Natural killer cell (primary cell): ENCODE data around the gene ING5. TPM values are rescaled to one million over a fixed set of nuclear protein-coding genes. Genes with fewer than 3 reads are reported as not detected.
"Not testable (repeated sequence)": the region's sequence is repeated elsewhere in the genome, so short reads cannot be mapped to it uniquely, and the experiment has no call there.

Source experiments
- ATAC-seq, 3 donors: fragments of 150-1000 bp in 2 of 3; fragments of 200-7000 bp in 1 of 3; cut with Tn5 transposase; 1 replicate in 1 of 3; 2 replicates in 2 of 3; pipeline ENCODE4 v1.10.0; 2021; ENCODE audit warnings: mild to moderate bottlenecking in 2 of 3, moderate library complexity in 2 of 3
- DNase-seq, 2 donors: peaks; one replicate each; pipeline versions ENCODE4 v3.0.0 to v3.0.0-alpha.2; 2013 to 2021; ENCODE audit warnings: mixed read lengths in 1 of 2
- H3K27ac ChIP-seq: one replicate; pipeline ENCODE4 v1.5.1; 2013; ENCODE audit warnings: mild to moderate bottlenecking, low read length
- H3K27me3 ChIP-seq: one replicate; pipeline ENCODE4 v1.6.1; 2013; ENCODE audit warnings: low read length; ENCODE audit not compliant: control insufficient read depth, insufficient read depth
- H3K36me3 ChIP-seq: one replicate; pipeline ENCODE4 v1.6.1; 2013; ENCODE audit warnings: low read length; ENCODE audit not compliant: control insufficient read depth, insufficient read depth
- H3K4me1 ChIP-seq: one replicate; pipeline ENCODE4 v1.6.1; 2013; ENCODE audit warnings: low read length; ENCODE audit not compliant: control insufficient read depth, insufficient read depth
- H3K4me3 ChIP-seq: one replicate; pipeline ENCODE4 v1.5.1; 2013; ENCODE audit warnings: low read length
- H3K9me3 ChIP-seq: one replicate; pipeline ENCODE4 v1.6.1; 2013; ENCODE audit warnings: low read length; ENCODE audit not compliant: control insufficient read depth, insufficient read depth
- H3K27ac Mint-ChIP-seq, 2 donors: one replicate each; pipeline ENCODE4 v1.8.0; 2022; ENCODE audit warnings: mild to moderate bottlenecking in 2 of 2, mixed read lengths in 2 of 2, moderate library complexity in 1 of 2
- H3K27me3 Mint-ChIP-seq, 2 donors: one replicate each; pipeline ENCODE4 v1.8.0; 2022; ENCODE audit warnings: low read depth in 2 of 2, mixed read lengths in 2 of 2
- H3K36me3 Mint-ChIP-seq: one replicate; pipeline ENCODE4 v1.8.0; 2022; ENCODE audit warnings: mixed read lengths
- H3K4me1 Mint-ChIP-seq, 2 donors: one replicate each; pipeline ENCODE4 v1.8.0; 2022; ENCODE audit warnings: mixed read lengths in 2 of 2
- H3K4me3 Mint-ChIP-seq: one replicate; pipeline ENCODE4 v1.8.0; 2022; ENCODE audit warnings: mild to moderate bottlenecking, moderate library complexity, mixed read lengths
- H3K9me3 Mint-ChIP-seq, 2 donors: one replicate each; pipeline ENCODE4 v1.8.0; 2022; ENCODE audit warnings: mixed read lengths in 2 of 2
- whole genome bisulfite sequencing: methylation state at CpG from one replicate; pipeline ENCODE4 v1.1.7; 2013; ENCODE audit warnings: missing lambda C conversion rate; ENCODE audit not compliant: insufficient coverage; 5-methylcytosine and 5-hydroxymethylcytosine counted together
- intact Hi-C: fragments of 100-400 bp; cut with micrococcal nuclease; formaldehyde crosslinking; loops from one replicate; pipeline ENCODE4 v1.14.2; 2022
- total RNA-seq, 4 donors: library from RNA; stranded (reverse); fragments of 120-200 nt in 1 of 4; gene quantifications; one replicate each; pipeline versions ENCODE4 v1.2.3 to v1.2.4, GENCODE V29; 2013 to 2022
- TF ChIP-seq, protein P1 (sequence below): fragments of 200-600 bp; IDR thresholded peaks from one replicate; pipeline ENCODE4 v1.8.0; 2022; ENCODE audit warnings: antibody characterized with exemption

Gene ING5
- total RNA-seq, 3 donors from 2014 or later (not counting 1 experiment from before 2014, with no cell fraction given) = 25.6 to 40.9 (median 34.7) TPM

- H3K36me3 Mint-ChIP-seq, H3K27ac ChIP-seq, H3K27me3 Mint-ChIP-seq, H3K36me3 ChIP-seq, H3K9me3 Mint-ChIP-seq, H3K4me3 ChIP-seq, H3K9me3 ChIP-seq, intact Hi-C loops, ATAC-seq, H3K27me3 ChIP-seq: not testable (repeated sequence)
- TF ChIP-seq, protein P1, sequence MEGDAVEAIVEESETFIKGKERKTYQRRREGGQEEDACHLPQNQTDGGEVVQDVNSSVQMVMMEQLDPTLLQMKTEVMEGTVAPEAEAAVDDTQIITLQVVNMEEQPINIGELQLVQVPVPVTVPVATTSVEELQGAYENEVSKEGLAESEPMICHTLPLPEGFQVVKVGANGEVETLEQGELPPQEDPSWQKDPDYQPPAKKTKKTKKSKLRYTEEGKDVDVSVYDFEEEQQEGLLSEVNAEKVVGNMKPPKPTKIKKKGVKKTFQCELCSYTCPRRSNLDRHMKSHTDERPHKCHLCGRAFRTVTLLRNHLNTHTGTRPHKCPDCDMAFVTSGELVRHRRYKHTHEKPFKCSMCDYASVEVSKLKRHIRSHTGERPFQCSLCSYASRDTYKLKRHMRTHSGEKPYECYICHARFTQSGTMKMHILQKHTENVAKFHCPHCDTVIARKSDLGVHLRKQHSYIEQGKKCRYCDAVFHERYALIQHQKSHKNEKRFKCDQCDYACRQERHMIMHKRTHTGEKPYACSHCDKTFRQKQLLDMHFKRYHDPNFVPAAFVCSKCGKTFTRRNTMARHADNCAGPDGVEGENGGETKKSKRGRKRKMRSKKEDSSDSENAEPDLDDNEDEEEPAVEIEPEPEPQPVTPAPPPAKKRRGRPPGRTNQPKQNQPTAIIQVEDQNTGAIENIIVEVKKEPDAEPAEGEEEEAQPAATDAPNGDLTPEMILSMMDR = peak; percentile 57
- peak overlapping the region; percentile 48 to 65 for H3K27ac Mint-ChIP-seq
- peak; percentile 57 to 70 for DNase-seq
- 42% methylated on average over 24 of the region's 26 CpGs for WGBS
- peak overlapping the region; percentile 60 for H3K4me3 Mint-ChIP-seq
- peaks cover 19 to 27% of the 10 kb centered on the region in 2 donors for H3K4me1 Mint-ChIP-seq
- peaks cover 31% of the 10 kb centered on the region for H3K4me1 ChIP-seq
Observed at GRCh38 chr2:241732513-241733186, 30.8 kb downstream of the ING5 start.

- intact Hi-C loops = loop anchor here (1.0 kb wide), 1 partner anchor 31 kb away; the partner anchor contains the start of gene ING5
- H3K27ac ChIP-seq = peak overlapping the region; percentile 73
- peaks cover 31% of the 10 kb centered on the region for H3K4me1 ChIP-seq
- Mint-ChIP-seq H3K4me3 (peak overlapping the region; percentile 77), H3K27ac (peak overlapping the region; percentile 48 to 65), H3K27me3 (no peaks in the 10 kb centered on the region), H3K4me1 (peaks cover 19 to 27% of the 10 kb centered on the region in 2 donors), H3K9me3 (no peaks in the 10 kb centered on the region), H3K36me3 (no peaks in the 10 kb centered on the region)
- ATAC-seq (no peak), DNase-seq (no peak)
- H3K9me3 ChIP-seq = no peaks in the 10 kb centered on the region
- peak overlapping the region; percentile 31 for H3K4me3 ChIP-seq
- H3K36me3 ChIP-seq = no peaks in the 10 kb centered on the region
- 88% methylated on average over 21 of the region's 23 CpGs for WGBS
- no peaks in the 10 kb centered on the region for H3K27me3 ChIP-seq
- TF ChIP-seq, protein P1 = no peak
Observed at GRCh38 chr2:241733391-241734207, 31.8 kb downstream of the ING5 start.

DNA sequence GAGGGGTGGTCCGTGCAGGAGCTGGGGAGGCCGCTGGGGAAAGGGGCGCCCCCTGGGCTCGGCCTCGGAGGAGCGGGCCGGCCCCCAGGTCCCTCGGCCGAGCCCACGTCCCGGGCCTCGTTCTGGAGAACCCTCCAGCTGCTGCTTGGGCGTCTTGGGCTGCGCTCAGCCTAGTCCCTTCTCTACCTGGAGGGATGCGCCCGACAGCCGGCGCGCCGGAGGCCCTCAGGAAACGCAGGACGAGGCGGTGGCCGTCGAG lies 32.3 kb downstream of the ING5 start:
- ATAC-seq = no peak
- Histone ChIP-seq H3K36me3 (no peaks in the 10 kb centered on the region), H3K4me3 (peak overlapping the region; percentile 31), H3K27ac (peak overlapping the region; percentile 73), H3K4me1 (peaks cover 31% of the 10 kb centered on the region), H3K27me3 (no peaks in the 10 kb centered on the region), H3K9me3 (no peaks in the 10 kb centered on the region)
- WGBS = under 1% methylated on average over 25 of the region's 25 CpGs
- no peaks in the 10 kb centered on the region for H3K36me3 Mint-ChIP-seq
- intact Hi-C loops = loop anchor here (1.0 kb wide), 1 partner anchor 32 kb away; the partner anchor contains the start of gene ING5
- peaks cover 19 to 27% of the 10 kb centered on the region in 2 donors for H3K4me1 Mint-ChIP-seq
- H3K27ac Mint-ChIP-seq = peak overlapping the region; percentile 31 to 65
- no peaks in the 10 kb centered on the region for H3K27me3 Mint-ChIP-seq
- no peak for DNase-seq
- TF ChIP-seq, protein P1 = no peak
- no peaks in the 10 kb centered on the region for H3K9me3 Mint-ChIP-seq
- peak overlapping the region; percentile 77 for H3K4me3 Mint-ChIP-seq
